ENCODE measurements around the gene SFXN2. TPM values are rescaled to one million over a fixed set of nuclear protein-coding genes. Genes with fewer than 3 reads are reported as not detected.

SFXN2 gene
- total RNA-seq, 1 donor from 2014 or later = 1.3 TPM

- peak; percentile 95 for DNase-seq (ENCODE audit: low read depth)
Observed at GRCh38 chr10:102775935-102776669, 61.7 kb downstream of the SFXN2 start.

GRCh38 chr10:102776779-102777456 is 62.5 kb downstream of the SFXN2 start:
- peak; percentile 99 for DNase-seq (ENCODE audit: low read depth)

GRCh38 chr10:102777711-102778453 is 63.4 kb downstream of the SFXN2 start:
- no peak for DNase-seq (ENCODE audit: low read depth)

GRCh38 chr10:102778781-102779180 is 64.3 kb downstream of the SFXN2 start:
- DNase-seq (ENCODE audit: low read depth) = no peak

- DNase-seq (ENCODE audit: low read depth) = no peak
Observed at GRCh38 chr10:102779680-102780526, 65.5 kb downstream of the SFXN2 start.

DNA sequence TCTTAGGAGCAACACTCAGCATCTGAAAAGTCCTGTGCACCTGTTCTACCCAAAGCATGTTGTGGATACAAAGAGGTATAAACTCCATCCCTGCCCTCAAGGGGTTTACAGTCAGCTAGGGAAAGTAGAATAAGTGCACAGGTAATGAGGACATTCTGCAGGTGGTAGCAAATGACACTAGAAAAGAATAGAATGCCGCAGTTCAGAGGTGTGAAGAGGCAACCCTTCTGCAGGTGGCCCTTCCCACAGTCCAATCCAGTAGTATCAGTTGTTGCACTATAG is 66.0 kb downstream of the SFXN2 start:
- DNase-seq (ENCODE audit: low read depth) = no peak

DNA sequence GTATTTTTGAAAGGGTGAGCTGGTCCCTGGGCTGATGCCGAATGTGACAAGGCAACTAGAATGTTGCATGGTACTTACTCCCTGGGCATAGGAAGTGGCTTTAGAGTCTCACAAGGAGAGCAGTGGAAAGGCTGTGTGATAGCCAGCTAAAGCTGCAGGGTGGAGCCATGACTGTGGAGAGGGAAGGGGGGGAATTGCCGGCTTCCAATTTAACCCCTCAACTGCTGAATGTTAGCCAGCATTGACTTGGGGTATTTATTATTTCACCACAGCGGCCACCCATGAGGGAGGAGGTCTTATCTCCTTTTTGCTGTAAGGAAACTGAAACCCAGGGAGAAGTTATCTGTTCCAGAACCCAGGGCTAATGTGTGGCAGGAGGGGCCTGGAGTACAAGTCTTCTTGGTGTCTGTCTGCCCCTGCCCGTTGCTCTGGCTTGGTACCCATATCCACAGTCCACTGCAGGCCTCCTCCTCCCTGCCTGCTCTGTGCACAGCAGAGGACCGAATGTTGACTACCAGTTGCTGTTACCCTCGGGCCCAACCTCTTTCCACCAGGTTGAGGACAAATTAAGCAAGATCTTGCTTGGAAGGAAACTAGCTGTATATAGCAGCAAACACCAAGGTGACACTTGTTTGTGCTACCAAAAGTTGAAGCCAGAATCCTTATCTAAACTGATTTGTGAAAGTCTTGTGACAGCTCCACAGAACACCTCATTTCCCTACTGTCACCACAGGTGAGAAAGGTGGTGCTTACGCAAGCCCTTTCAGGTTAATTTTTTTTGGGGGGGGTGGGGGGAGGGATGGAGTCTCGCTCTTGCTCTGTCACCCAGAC is 66.9 kb downstream of the SFXN2 start:
- DNase-seq (ENCODE audit: low read depth) = no peak

- DNase-seq (ENCODE audit: low read depth) = no peak
Observed at GRCh38 chr10:102781921-102782557, 67.6 kb downstream of the SFXN2 start.

DNA sequence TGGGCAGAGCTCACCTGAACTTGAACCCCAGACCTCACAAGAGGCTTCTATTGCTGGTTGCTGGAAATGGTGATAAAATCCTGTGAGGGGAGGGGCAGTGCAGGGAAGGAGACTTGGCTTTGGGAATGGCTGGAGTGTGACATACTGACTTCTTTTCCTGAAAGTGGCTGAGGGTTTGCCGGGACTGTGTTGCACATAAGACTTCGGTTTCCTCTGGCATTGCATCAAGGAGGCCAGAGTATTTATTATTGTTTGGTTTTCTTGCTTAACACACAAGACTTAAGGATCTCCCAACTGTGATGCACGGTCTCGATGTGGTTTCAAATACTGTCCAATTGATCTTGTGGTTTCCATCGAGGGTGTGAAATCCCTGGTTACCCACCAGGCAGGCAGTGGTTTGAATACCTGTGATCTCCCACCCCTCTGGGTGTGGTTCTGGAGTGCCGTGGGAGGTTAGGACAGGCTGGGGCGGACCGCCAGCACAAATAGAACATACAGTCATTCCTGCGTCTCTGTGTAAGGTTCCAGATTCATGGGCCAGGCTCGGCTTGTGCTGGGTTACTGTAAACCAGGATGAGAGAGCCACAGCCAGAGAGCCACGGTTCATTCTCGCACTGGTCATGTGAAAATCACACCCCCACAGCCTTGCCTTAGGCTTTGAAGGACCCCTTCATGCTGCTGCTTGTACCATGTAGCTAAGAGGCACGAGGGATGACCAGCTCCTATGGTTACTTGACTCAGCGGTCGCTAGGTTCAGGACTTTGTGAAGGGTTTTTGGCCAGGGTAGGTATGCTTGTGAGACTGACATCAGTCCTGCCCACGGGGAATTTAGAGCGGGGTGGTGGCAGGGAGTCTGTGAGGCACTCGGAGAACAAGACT is 68.5 kb downstream of the SFXN2 start:
- DNase-seq (ENCODE audit: low read depth) = peak; percentile 95

- no peak for DNase-seq (ENCODE audit: low read depth)
Observed at GRCh38 chr10:102783568-102783967, 69.1 kb downstream of the SFXN2 start.

GRCh38 chr10:102785818-102786217 is 71.4 kb downstream of the SFXN2 start:
- no peak for DNase-seq (ENCODE audit: low read depth)

DNA sequence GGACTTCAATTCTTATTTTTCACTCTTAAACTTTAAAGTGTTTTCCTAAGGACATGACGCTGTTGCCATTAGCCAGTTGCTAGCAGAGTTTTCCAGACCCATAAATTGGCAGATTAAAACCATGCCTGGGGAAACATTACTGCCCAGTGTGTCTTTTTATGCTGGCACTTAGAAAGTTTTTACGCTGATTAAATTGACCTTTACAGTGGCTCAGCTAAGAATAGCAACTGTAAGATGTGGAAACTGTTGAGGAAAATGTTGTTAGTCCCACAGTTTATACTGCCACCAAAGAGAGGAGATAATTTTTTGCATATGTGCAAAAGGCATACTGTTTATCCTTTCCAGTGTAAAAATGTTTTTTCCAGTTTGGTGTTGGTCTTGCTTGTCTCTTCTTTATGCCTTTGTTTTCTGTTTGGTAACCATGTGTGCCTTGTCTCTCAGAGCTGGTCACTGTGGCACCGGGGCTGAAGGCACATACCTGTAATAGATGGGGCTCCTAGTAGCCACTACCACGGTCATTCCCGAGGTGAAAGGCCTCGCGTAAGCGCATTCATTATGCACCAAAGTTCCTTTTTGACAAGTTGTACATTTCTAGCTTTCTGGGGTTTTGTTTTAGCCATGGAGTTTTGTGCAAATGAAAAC is 77.4 kb downstream of the SFXN2 start:
- DNase-seq (ENCODE audit: low read depth) = no peak

Other genes starting within 250 kb of the SFXN2 start
- gene ACTR1A, start 211.9 kb upstream of the SFXN2 start, total RNA-seq = 180 and 206 TPM in 2 replicates
- 3.1 and 4.0 TPM in 2 replicates for gene SUFU, start 210.7 kb upstream of the SFXN2 start, total RNA-seq
- gene TRIM8, start 70.2 kb upstream of the SFXN2 start, total RNA-seq = 230 and 274 TPM in 2 replicates
- gene ARL3, start 239 bp upstream of the SFXN2 start, total RNA-seq = 6.2 TPM in 2 replicates
- 57.2 and 57.7 TPM in 2 replicates for gene WBP1L, start 29.3 kb downstream of the SFXN2 start, total RNA-seq
- not detected in 2 replicates for gene CYP17A1, start 122.8 kb downstream of the SFXN2 start, total RNA-seq
- 34.9 and 41.1 TPM in 2 replicates for gene BORCS7, start 139.6 kb downstream of the SFXN2 start, total RNA-seq
- 7.0 and 8.1 TPM in 2 replicates for gene AS3MT, start 154.8 kb downstream of the SFXN2 start, total RNA-seq
- gene CNNM2, start 203.7 kb downstream of the SFXN2 start, total RNA-seq = 4.2 and 4.7 TPM in 2 replicates